ENCODE measurements around the gene ITPA.

The ITPA gene

DNA sequence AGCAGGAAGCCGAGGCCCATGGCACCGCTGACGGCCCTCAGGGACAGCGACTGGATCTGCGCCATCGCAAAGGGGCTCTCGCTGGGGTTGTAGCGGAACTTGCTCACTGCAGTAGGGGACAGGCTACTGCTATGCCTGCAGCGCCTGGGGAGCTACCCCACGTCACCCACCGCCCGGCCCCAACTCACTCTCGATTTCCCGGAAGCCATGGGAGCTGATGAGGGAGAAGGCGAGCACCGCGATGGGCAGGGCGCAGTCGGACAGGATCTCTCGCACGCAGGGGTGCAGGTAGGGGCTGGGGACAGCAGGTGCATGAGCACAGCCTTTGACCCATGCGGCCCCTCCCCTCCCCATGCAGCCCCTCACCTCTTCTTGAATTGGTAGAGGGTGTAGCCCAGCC, 19.9 kb downstream of the ITPA start:
- no peak for DNase-seq

DNA sequence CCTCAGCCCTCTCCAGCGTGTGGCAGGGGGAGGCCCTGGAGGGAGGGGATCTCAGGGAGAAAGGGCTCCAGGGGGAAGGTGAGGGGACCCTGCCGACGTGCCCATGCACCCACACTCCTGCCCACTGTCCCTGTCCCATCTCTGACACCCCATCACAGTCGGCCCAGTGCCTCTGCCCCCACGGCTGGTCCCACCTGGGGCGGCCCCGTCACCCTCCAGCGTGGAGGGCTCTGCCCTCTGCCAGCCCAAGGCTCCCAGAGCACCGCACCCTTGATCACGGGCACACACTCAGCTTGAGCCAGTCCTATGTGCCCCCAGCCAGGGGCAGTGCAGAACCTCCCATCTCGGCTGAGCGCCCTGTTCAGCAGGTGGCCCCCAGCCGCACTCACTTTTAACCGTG, 20.5 kb downstream of the ITPA start:
- no peak for DNase-seq

DNA sequence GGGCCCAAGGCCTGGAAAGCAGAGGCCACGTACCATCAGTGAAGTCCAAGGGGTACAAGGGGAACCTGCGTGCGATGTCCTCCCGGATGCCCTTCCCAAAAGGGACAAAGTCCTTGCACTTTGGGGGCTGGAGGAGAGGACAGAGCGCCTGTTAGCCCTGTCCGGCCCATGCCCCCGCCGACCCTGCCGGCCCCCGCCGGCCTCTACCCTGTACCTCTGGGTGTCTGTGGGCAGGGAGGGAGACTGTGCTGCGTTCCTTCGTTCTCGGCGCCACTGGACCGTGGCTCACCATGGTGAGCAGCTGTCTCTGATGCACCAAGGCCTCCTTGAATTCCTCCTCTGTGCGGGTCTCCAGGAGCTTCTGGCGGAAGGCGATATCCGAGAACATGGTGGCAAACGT, 21.8 kb downstream of the ITPA start:
- DNase-seq = no peak

DNA sequence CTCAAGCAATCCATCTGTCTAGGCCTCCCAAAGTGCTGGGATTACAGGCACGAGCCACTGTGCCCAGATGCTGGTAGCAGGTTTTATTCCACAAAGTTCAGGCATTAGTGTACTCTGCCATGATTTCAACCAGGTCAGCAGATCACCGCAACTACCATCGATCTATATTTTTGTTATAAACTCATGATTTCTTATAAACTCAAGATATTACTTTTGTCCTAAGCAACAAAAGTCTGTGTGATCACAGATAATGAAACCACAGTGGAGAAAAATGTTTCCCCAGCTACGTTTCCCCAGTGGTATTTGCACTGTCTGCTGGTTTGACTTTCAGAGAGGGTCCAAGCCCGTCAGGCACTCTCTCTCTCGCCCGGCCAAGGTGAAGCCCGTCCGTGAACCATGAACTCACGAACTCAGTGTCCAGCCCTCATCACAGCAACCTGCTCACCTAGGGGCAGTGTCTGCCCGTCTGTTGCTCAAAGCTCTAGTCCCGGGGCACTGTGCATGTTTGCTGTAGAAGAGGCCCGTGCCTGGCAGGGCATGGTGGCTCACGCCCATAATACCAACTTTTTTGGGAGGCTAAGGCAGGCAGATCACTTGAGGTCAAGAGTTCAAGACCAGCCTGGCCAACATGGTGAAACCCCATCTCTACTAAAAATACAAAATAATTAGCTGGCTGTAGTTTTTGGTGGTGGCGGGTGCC, 22.7 kb downstream of the ITPA start:
- DNase-seq = no peak

DNA sequence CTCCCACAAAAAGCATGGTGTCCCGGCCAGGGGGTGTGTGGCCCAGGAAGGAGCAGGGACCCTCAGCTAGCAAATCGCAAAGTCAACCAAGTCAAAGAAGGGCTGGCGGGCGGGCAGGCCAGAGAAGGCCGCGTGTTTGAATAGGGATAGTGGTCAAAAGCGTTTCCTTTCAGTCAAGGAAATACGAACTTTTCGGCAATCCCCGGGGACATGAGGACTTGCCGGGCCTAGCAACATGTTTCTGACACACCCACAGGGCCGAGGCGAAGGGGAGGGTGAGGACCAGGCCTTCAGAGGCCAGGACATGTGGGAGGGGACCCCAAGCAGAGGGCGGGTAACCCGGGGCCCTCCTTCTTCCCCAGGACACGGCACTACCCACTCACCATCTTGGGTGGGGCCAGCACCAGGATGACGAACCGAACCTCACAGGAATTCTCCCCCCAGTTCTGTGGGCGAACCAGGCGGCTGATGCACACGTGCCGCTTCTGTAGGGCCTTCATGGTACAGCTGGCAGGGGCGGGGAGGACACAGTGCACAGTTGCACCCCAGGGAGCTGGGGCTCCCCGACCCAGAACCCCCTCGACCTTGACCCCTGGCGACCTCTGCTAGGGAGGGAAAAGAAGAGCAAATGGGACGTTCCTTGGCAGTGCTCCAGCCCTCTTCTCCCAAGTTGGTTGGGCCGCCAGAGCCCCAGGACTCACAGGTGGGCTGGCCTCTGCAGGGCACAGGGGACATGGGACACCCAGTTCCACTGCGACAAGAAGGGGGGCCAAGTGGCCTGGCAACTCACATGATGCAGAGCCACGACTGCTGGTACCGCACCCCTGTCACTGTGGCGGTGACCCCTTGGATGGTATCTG, 24.1 kb downstream of the ITPA start:
- DNase-seq = no peak

DNA sequence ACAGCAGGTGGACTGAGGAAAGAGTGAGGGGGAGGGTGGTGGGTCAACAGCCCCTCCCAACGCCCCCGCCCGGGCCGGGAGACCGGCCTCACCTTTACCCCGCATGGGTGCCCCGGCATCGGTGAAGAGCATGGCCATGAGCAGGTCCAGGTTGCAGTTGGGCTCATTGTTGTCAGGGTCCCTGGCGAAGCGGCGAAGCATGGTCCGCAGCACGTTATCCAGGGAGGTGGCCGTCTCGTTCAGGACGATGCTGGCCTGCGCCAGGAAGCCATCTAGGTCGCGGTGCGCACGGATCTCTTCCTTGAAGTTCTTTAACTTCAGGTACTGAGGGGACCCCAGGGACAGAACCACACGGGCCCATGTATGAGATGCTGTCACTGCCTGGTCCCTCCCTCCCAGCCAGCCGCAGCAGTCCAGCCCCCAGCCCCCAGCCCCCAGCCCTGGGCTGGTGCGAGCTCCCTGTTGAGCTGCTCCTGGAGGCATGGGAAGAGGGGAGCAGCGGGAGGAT, 24.7 kb downstream of the ITPA start:
- no peak for DNase-seq

DNA sequence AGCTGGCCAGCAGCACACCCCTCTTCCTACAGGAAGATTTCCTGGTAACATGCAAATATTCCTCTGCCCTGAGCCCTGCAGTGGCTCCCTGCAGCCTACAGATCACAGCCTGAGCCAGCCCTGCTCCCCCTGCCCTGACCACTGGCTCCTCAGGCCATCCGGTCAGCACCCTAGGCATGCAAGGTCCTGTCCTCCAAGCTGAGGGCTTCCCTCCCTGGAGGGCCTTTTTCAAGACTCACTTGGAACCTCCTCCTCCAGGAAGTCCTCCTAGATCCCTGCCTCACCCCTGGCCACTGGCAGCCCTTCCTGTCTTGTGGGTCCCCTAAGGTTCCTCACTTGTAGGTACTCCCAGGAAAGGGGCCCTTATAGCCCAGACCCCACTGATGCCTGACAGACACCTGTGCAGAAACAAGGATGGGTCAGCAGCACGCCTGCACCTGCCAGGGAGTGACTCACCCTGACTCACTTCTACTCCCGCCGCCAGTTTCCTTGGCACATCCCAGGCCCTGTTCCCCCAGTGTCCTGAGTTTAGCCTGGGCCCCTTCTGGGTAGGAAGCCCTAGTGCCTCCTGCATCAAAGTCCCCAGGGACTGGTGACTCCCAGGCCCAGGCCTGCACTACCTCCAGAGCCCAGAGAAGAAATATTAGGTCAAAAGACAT, 26.5 kb downstream of the ITPA start:
- DNase-seq = no peak

DNA sequence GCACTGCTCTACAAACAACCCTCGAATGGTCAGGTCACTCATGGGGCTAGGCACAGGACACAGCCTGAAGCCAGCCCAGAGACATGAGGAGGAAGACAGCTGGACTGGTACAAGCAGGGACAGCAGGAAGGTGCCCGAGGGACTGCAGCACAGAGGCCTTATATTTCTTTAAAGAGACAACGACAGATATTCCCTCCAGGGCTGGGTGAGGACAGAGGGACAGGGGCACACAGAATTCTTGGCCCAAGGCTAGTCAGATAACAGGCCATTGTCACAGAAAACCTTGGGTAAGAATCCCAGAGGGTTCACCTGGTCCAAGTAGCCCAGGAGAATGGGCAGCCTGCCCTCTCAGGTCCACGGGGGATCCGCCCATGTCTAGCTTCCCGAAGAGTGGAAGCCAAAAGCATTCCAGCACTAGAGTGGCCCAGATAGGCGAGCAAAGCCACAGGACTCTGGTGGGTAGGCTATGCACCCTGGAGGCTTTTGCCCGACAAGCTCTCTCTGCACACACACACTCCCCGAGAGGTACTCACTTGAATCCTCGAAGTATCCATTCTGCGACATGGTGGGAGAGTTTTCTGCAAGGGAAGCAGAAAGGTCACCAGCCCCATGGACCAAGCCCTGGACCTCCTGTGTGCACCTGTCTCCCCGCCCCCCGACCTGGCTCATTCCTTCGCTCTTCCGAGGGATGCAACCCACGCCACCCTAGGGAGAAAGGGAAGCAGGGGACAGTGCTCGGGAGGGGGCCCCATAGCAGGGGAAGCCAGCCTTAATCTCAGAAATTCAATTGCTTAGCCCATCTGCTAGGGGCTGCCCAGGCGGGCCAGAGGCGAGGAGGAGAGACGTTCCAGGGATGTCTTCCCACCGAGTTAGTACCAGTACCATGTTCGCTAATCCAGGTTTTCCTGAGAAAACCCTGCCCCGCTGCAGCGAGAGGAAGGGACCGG, 28.0 kb downstream of the ITPA start:
- DNase-seq = no peak

DNA sequence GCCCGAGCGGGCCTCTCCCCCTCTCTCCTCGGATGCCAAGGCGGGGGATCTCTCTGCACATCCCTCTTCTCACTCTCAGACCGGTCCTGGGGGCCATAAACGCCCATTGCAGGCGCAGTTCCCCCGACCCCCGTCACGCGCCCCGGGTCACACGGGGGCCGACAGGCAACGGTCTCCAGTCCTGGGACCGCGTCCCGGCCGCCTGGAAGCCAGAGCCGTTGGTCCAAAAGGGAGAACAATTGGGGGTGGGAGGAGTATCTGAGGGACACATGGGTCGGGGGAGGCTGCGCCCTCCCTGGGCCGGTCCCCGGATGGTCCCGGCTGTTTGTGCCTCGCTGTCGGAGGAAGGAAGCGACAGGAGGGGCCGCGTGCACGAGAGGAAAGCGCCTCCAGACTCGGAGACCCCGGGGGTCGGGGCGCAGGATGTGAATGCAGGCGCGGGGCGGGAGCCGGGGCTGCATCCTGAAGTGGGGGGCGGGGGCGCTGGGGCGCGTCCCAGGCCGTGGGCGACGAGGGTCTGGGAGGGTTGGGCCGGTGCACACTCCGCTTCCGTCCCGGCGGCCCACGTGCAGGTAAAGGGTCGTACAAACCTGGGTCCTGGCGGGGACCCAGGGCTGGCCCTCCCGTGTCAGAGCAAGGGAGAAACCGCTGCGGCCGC, 28.8 kb downstream of the ITPA start:
- no peak for DNase-seq

DNA sequence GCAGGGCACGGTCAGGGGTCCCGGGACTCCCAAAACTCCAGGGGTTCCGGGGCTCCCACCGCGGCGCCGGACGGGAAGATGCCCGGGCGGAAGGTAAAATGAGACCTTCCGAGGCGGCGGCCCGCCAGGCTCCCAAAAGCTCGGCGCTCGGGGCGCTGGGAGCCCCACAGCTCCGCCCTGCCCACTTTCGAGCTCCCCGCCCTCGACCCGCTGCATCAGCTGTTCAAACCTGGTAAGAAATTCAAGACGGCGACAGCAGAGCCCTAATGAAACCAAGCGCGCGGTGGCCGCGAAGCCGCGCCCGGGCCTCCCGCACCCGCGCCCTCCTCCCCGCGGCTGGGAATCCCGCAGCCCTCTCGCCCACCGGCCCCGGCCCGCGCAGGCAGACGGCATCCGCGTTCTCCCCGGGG, 29.3 kb downstream of the ITPA start:
- DNase-seq = peak; percentile 52

DNA sequence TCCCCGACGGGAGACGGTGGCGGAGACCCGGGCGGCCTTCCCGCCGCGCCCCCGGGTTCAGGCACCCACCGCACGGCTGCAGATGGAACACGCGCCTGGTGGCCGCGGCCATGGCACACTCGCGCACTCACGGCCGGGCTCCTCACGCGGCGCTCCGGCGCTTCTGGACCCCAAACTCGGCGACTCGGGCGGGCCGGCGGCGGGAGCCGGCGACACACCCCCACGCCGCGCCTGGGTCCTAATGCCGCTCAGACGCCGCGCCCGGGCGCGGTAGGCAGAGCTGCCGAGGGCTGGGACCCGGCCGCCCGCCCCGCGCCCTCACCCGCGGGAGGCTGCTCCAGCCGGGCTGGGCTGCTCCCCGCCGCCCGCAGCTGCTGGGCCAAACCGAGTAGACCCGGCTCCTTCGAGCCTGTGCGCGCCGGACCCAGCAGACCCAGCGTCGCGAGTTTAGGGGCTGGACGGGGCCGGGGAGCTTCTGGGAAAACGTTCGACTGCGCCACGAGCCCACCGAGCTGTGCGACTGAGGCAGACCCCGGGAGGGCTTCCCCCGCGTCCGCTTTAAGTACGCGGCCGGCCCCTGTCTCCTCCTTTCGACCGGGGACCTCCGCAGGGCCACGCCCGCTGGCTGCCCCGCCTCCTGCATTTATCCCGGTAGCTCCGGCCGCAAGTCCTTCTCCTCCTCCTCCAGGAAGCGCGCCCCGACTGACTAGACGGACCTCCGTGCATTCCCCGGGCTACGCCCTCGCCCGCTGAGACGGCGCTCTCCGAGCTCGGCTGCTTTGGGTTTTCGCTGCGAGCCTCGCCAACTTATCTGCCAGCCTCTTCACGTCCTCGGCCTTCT, 29.9 kb downstream of the ITPA start, which contains the start of gene SLC4A11:
Gene SLC4A11 (minus strand): TSS at position 165 of the 841 bp plus-strand sequence. CDS start 53 bp downstream, at position 112.
- DNase-seq = peak; percentile 34

DNA sequence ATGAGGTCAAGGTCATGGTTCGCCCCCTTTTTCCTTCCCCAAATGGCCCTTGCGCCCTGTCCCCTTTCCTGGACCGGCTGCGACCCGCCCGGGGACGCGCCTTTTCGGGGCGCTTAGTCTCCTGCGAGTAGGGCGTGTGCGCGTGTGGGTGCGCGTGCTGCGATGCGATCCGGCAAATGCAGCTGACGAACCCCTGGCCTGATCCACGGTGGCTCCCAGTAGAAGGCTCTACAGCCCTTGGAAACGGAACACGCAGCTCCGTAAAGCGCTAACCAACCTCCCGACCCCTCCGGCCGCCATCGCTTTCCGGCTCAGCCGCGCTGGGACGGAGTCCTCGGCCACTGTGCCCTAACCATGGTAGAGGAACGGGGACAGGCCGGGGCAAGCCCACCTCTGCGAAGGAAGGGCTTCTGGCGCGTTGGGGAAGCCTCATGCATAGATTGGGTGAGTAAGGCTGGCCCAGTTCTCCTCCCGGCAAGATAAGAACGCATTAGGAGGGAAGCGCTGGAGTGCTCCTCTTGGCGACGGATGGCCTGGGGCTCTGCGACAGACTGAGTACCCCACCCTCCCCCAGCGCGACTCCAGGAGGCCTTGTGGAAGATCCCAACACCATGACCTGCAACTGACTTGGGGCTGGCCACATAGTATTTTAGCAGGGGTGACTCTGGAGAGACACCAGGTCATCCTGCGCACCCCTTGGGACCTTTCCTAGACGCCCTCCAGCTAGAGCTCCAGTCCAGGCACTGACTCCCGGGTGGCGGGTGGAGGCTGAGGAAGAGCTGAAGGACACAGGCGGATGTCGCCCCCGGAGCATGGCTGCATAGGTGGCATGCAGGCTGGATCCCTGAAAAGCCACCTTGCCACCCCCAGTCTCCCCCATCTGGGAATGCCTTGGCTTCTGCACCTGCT, 30.8 kb downstream of the ITPA start:
- DNase-seq = no peak

DNA sequence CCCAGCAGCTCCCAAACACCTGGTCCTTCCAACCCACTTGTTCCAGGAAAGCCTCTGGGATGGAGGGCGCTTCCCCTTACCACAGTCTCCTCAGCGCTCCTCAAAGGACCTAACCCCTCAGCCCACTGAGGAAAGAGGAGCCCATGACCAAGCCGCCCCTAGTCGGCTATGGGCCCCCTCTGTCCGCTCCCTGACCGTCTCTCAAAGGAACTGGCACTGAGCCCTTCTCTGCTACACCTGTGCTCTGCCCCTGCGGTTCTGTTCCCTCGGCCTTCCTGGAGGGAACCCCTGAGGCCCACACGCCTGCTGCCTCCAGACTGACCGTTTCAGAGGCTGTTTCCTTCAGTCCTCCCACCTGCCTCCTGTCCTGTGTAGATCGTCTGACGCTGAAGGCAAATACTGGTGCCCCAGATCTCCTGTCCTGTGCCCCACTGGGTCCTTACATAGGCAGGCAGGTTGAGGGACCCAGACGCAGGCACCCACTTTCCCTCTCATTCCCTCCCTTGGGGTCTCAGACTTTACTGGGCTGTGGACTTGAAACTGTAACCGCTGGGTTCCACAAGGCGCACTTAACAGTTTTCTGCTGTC, 31.6 kb downstream of the ITPA start:
- DNase-seq = no peak

DNA sequence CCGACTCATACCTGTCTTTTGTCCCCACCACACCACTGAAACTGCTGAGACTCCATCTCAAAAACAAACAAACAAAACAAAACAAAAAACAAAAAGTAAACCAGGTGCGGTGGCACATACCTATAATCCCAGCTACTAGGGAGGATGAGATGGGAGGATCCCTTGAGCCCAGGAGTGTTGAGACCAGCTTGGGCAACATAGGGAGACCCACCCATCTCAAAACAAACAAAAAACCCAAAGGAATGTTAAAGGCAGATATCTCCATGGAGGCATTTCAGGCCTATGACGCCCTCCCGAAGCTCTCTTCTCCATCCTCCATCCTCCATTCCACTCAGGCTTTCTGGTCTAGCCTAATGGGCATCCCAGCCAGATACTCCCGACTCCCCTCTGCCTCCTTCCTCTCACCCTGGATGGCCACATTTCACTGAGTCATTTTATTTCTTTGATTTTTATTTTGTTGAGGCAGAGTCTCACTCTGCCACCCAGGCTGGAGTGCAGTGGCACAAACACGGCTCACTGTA, 32.9 kb downstream of the ITPA start:
- no peak for DNase-seq

DNA sequence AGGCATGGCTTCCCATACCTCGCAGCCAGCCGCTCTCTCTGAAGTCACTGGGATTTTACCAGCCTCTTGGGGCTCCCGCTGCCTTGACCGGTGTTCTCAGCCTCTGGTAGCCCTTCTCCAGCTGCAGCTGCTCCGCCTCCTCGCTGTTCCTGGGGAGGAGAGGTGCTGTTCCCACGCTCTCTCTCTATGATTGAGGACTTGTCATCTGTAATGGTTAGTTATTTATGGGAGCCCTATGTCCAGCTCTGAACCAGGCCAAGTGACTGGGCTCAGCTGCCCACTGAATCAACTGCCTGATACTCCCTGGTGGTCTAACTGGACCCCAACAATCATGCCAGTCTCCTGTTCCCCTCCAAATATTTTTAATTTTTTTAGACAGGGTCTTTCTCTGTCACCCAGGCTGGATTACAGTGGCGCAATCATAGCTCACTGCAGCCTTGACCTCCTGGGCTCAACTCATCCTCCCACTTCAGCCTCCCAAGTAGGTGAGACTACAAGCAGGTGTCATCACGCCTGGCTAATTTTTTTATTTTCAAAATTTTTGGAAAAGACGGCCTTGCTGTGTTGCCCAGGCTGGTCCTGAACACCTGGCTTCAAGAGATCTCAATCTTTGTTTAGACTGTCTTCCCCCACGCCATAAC, 34.5 kb downstream of the ITPA start:
- DNase-seq = no peak

DNA sequence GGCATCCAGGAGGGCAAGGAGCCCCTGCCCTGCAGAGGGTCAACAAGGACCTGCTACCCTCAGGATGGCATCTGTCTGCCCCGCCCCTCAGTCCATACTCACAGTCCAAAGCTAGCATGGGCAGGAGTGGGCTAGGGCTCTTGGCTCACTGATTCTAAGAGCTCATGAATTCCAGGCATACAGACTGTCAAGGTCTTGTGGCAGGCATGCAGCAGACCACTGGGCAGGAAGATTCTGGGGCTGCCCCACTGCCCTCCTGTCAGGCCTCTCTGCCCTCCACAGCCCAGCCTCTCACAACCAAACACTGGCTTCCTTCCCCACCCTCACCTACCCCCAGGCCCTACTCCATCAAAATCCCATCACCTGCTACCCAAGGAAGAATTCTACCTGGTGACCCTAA, 35.3 kb downstream of the ITPA start:
- DNase-seq = no peak

DNA sequence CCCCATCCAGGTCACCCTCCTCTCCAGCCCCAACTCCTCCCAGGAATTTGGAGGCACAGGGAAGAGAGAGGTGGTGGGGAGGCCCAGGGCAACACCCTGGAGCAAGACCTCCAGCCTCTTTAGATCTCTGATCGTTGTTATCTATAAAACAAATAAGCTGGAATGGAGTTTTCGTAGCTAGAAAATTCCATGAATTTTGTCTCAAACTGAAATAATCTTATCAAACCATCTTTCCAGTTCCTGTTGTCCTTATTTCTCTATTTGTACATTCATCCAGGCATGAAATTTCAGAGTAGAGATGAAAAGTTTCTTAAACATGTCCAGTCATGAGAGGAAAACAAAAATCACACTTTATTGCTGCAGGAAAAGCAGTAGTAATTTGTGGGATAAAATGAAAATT, 35.9 kb downstream of the ITPA start:
- DNase-seq = no peak

DNA sequence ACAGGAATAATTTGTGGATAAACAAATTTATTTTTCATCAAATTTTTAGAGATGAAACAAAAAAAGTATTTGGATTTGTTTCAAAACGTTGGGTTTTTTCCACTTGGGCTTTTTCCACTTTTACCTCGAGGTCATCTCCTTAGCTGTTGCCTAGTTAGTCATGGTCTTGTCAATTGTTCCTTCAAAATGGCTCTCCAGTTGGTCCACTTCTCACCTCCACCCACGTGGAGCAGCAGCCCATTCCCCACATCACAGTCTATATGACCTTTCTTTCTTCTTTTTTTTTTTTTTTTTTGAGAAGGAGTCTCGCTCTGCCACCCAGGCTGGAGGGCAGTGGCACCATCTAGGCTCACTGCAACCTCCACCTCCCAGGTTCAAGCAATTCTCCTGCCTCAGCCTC, 36.4 kb downstream of the ITPA start:
- no peak for DNase-seq

DNA sequence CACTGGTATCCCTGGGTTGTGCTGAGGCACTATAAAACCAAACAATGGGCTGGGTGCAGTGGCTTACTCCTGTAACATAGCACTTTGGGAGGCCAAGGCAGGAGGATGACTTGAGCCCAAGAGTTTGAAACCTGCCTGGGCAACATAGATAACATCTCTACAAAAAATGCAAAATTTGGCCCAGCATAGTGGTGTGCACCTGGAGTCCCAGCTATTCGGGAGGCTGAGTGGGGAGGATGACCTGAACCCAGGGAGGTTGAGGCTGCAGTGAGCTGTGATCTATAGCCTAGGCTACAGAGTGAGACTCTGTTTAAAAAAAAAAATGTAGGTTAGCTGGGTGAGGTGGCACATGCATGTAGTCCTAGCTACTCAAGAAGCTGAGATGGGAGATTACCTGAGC, 37.4 kb downstream of the ITPA start:
- no peak for DNase-seq

Measured in NCI-H2171 treated with DMSO at 0.1 percent for 48 hours (cell line).